Suprapubic skin (tissue), 4 donors: ENCODE results near the gene RPS16.

Experiments
- CTCF ChIP-seq, 2 donors: fragments of 200-600 bp in 1 of 2; fragments of 450-650 bp in 1 of 2; sonication (generic) in 1 of 2; IDR thresholded peaks; one replicate each; pipeline ENCODE4 v1.5.1; 2016 to 2019; ENCODE audit warnings: antibody characterized with exemption in 2 of 2, mild to moderate bottlenecking in 1 of 2, moderate library complexity in 1 of 2
- EP300 ChIP-seq: sonication (generic); formaldehyde crosslinking; IDR thresholded peaks from one replicate; pipeline ENCODE4 v1.6.1; 2017; ENCODE audit warnings: antibody characterized with exemption
- POLR2A ChIP-seq, 2 donors: fragments of 450-650 bp; IDR thresholded peaks; one replicate each; pipeline ENCODE4 v1.6.1; 2017; ENCODE audit warnings: antibody characterized with exemption in 2 of 2, mild to moderate bottlenecking in 2 of 2, moderate library complexity in 2 of 2
- POLR2AphosphoS5 ChIP-seq, 3 donors: sonication (generic); formaldehyde crosslinking; IDR thresholded peaks; one replicate each; pipeline ENCODE4 v1.6.1; 2017; ENCODE audit warnings: antibody characterized with exemption in 3 of 3

GRCh38 chr19:39412867-39413271 is 22.9 kb downstream of the RPS16 start:
- TF ChIP-seq POLR2A (IDR thresholded peaks at IDR 0.05): no peak
- no peak for TF ChIP-seq CTCF (IDR thresholded peaks at IDR 0.05)
- no peak for TF ChIP-seq EP300
- no peak for TF ChIP-seq POLR2AphosphoS5 (IDR thresholded peaks at IDR 0.05)
